HG02571 (cell line): ENCODE data around the gene IPO7.

Experiments
- ATAC-seq: cut with Tn5 transposase; IDR thresholded peaks from one replicate; pipeline ENCODE4 v1.9.1; 2021; ENCODE audit warnings: mild to moderate bottlenecking, moderate library complexity; ENCODE audit not compliant: unreplicated experiment

The IPO7 gene

DNA sequence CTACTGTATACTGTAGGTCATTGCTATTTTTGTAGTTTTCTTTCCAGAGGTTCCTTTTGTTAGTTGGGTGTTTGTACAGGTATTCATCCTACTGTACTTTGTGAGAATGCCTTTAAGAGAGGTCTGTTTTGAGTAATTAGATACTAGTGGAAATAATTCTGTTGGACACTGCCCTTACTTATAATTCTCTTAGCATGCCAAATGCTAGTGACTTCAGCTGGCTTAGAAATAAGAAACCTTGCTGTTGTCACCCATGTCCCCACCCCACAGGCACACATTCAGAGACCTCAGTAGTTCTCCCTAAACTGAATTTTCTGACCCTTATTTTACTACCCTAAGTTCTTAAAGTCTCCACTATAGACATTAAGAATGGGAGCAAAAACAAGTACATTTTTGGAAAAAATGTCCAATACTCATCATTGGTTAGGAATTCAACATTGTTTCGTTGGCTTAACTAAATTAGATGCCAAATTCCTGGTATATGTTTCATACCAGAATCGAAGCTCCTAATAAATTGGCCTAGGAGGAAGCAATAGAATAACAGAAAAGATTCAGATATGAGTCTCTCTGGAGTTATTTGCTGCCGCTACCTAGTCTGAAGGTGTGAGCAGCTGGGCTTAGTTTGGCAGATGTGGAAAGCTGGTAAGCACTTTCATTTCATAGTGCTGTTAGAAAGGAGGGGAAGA is 104.8 kb downstream of the IPO7 start:
- ATAC-seq, result no peak

GRCh38 chr11:9490376-9490775 is 105.9 kb downstream of the IPO7 start:
- no peak for ATAC-seq

GRCh38 chr11:9493492-9493891 is 109.0 kb downstream of the IPO7 start:
- no peak for ATAC-seq

- no peak for ATAC-seq
These were observed 109.9 kb downstream of the IPO7 start for GRCh38 chr11:9494316-9494715.

GRCh38 chr11:9495803-9496514 is 111.5 kb downstream of the IPO7 start:
- ATAC-seq, result no peak
